Mesendoderm (in vitro differentiated cells): ENCODE measurements around the gene PARVG.

Source experiments
- DNase-seq: peaks from one replicate; pipeline ENCODE4 v3.0.0; 2013
- H2AK5ac ChIP-seq: 2 replicates; pipeline ENCODE4 v1.6.1; 2013; ENCODE audit warnings: low read length, inconsistent platforms
- H2BK120ac ChIP-seq: 2 replicates; pipeline ENCODE4 v1.6.1; 2013; ENCODE audit warnings: low read depth, mild to moderate bottlenecking, low read length, moderate library complexity, mixed read lengths
- H2BK15ac ChIP-seq: replicated peaks from 2 replicates; pipeline ENCODE4 v1.6.1; 2013; ENCODE audit warnings: low read depth, mild to moderate bottlenecking, moderate library complexity
- H2BK5ac ChIP-seq: 2 replicates; pipeline ENCODE4 v1.6.1; 2013; ENCODE audit warnings: low read length, inconsistent platforms
- H3K18ac ChIP-seq: 2 replicates; pipeline ENCODE4 v1.6.1; 2013; ENCODE audit warnings: mild to moderate bottlenecking, low read length, mixed read lengths
- H3K23ac ChIP-seq: one replicate; pipeline ENCODE4 v1.6.1; 2013; ENCODE audit warnings: low read length
- H3K27ac ChIP-seq: 2 replicates; pipeline ENCODE4 v1.5.1; 2013; ENCODE audit warnings: low read depth, mild to moderate bottlenecking, inconsistent platforms, low read length, moderate library complexity
- H3K27me3 ChIP-seq: 2 replicates; pipeline ENCODE4 v1.6.1; 2013; ENCODE audit warnings: low read length, control low read depth, mild to moderate bottlenecking, inconsistent platforms; ENCODE audit not compliant: insufficient read depth, poor library complexity
- H3K36me3 ChIP-seq: 2 replicates; pipeline ENCODE4 v1.6.1; 2013; ENCODE audit warnings: low read length, inconsistent platforms; ENCODE audit not compliant: control insufficient read depth, insufficient read depth
- H3K4ac ChIP-seq: one replicate; pipeline ENCODE4 v1.6.1; 2013; ENCODE audit warnings: low read depth, mild to moderate bottlenecking, low read length, moderate library complexity
- H3K4me1 ChIP-seq: 2 replicates; pipeline ENCODE4 v1.6.1; 2013; ENCODE audit warnings: low read depth, low read length, inconsistent platforms; ENCODE audit not compliant: control insufficient read depth
- H3K4me2 ChIP-seq: 2 replicates; pipeline ENCODE4 v1.6.1; 2013; ENCODE audit warnings: low read length
- H3K4me3 ChIP-seq: 2 replicates; pipeline ENCODE4 v1.5.1; 2013; ENCODE audit warnings: mild to moderate bottlenecking, low read length
- H3K56ac ChIP-seq: one replicate; pipeline ENCODE4 v1.6.1; 2013; ENCODE audit warnings: low read length
- H3K79me1 ChIP-seq: 2 replicates; pipeline ENCODE4 v1.6.1; 2013; ENCODE audit warnings: low read length, inconsistent platforms
- H3K79me2 ChIP-seq: 2 replicates; pipeline ENCODE4 v1.6.1; 2013; ENCODE audit warnings: mild to moderate bottlenecking, low read length; ENCODE audit not compliant: control insufficient read depth, insufficient read depth
- H3K9ac ChIP-seq: 2 replicates; pipeline ENCODE4 v1.6.1; 2013; ENCODE audit warnings: low read length, inconsistent platforms
- H4K5ac ChIP-seq: one replicate; pipeline ENCODE4 v1.6.1; 2013; ENCODE audit warnings: low read length
- H4K8ac ChIP-seq: one replicate; pipeline ENCODE4 v1.6.1; 2013; ENCODE audit warnings: low read depth, mild to moderate bottlenecking, control low read depth, low read length, moderate library complexity
- WGBS: extraction: QIAGEN DNeasy Blood & Tissue Kit; methylation state at CpG from one replicate; pipeline ENCODE4 v1.1.7; 2013; ENCODE audit warnings: low lambda C conversion rate, missing lambda C conversion rate; ENCODE audit not compliant: insufficient coverage; ENCODE audit errors: extremely low coverage; 5-methylcytosine and 5-hydroxymethylcytosine counted together

PARVG gene

GRCh38 chr22:44215287-44215686, 34.6 kb downstream of the PARVG start:
- no peak overlapping the region for H2AK5ac ChIP-seq
- H3K79me1 ChIP-seq = no peaks in the 10 kb centered on the region
- no peaks in the 10 kb centered on the region for H3K36me3 ChIP-seq
- no peak overlapping the region for H2BK120ac ChIP-seq
- H3K4me1 ChIP-seq = no peaks in the 10 kb centered on the region
- H2BK15ac ChIP-seq = no peak overlapping the region
- H3K9ac ChIP-seq = no peak overlapping the region
- no peak overlapping the region for H2BK5ac ChIP-seq
- H4K5ac ChIP-seq = no peak overlapping the region
- H3K4ac ChIP-seq = no peak overlapping the region
- H3K18ac ChIP-seq = no peak overlapping the region
- DNase-seq = no peak
- H3K4me3 ChIP-seq = no peak overlapping the region
- no peaks in the 10 kb centered on the region for H3K79me2 ChIP-seq
- no peak overlapping the region for H4K8ac ChIP-seq
- WGBS = no CpG with 5 or more reads among the region's 4 CpGs
- H3K27ac ChIP-seq = no peak overlapping the region
- no peaks in the 10 kb centered on the region for H3K27me3 ChIP-seq
- H3K4me2 ChIP-seq = no peak overlapping the region
- H3K23ac ChIP-seq = no peak overlapping the region
- no peak overlapping the region for H3K56ac ChIP-seq

GRCh38 chr22:44217346-44217745, 36.6 kb downstream of the PARVG start:
- Histone ChIP-seq H3K79me1 (no peaks in the 10 kb centered on the region), H3K4me2 (no peak overlapping the region), H3K79me2 (no peaks in the 10 kb centered on the region), H3K27me3 (no peaks in the 10 kb centered on the region), H3K4ac (no peak overlapping the region), H2BK5ac (no peak overlapping the region), H3K9ac (no peak overlapping the region), H3K23ac (no peak overlapping the region), H4K8ac (no peak overlapping the region), H3K27ac (no peak overlapping the region), H3K36me3 (no peaks in the 10 kb centered on the region), H3K4me3 (no peak overlapping the region), H3K56ac (no peak overlapping the region), H3K18ac (no peak overlapping the region), H2BK15ac (no peak overlapping the region), H2AK5ac (no peak overlapping the region), H2BK120ac (no peak overlapping the region), H3K4me1 (no peaks in the 10 kb centered on the region), H4K5ac (no peak overlapping the region)
- no peak for DNase-seq
- no CpG with 5 or more reads among the region's 7 CpGs for WGBS

GRCh38 chr22:44218071-44218470, 37.3 kb downstream of the PARVG start:
- Histone ChIP-seq H3K56ac (no peak overlapping the region), H4K8ac (no peak overlapping the region), H2BK5ac (no peak overlapping the region), H3K4ac (no peak overlapping the region), H3K18ac (no peak overlapping the region), H3K4me1 (no peaks in the 10 kb centered on the region), H3K36me3 (no peaks in the 10 kb centered on the region), H3K79me1 (no peaks in the 10 kb centered on the region), H3K23ac (no peak overlapping the region), H3K79me2 (no peaks in the 10 kb centered on the region), H2BK120ac (no peak overlapping the region), H2BK15ac (no peak overlapping the region), H4K5ac (no peak overlapping the region), H3K9ac (no peak overlapping the region), H3K4me2 (no peak overlapping the region), H3K4me3 (no peak overlapping the region), H3K27ac (no peak overlapping the region), H2AK5ac (no peak overlapping the region), H3K27me3 (no peaks in the 10 kb centered on the region)
- WGBS = no CpG with 5 or more reads among the region's 6 CpGs
- DNase-seq = no peak

GRCh38 chr22:44219101-44219870, 38.6 kb downstream of the PARVG start:
- Histone ChIP-seq H3K4me1 (no peaks in the 10 kb centered on the region), H2BK15ac (no peak overlapping the region), H3K56ac (no peak overlapping the region), H3K9ac (no peak overlapping the region), H3K27me3 (no peaks in the 10 kb centered on the region), H2AK5ac (no peak overlapping the region), H4K8ac (no peak overlapping the region), H3K27ac (no peak overlapping the region), H3K4me3 (no peak overlapping the region), H3K4ac (no peak overlapping the region), H3K18ac (no peak overlapping the region), H3K79me1 (no peaks in the 10 kb centered on the region), H2BK120ac (no peak overlapping the region), H3K79me2 (no peaks in the 10 kb centered on the region), H2BK5ac (no peak overlapping the region), H3K36me3 (no peaks in the 10 kb centered on the region), H4K5ac (no peak overlapping the region), H3K4me2 (no peak overlapping the region), H3K23ac (no peak overlapping the region)
- no peak for DNase-seq
- WGBS = no CpG with 5 or more reads among the region's 21 CpGs

GRCh38 chr22:44220727-44221680, 40.3 kb downstream of the PARVG start:
- no peaks in the 10 kb centered on the region for H3K79me1 ChIP-seq
- H2BK120ac ChIP-seq = no peak overlapping the region
- H4K5ac ChIP-seq = no peak overlapping the region
- peak; percentile 14 for DNase-seq
- H3K79me2 ChIP-seq = no peaks in the 10 kb centered on the region
- no peak overlapping the region for H3K4ac ChIP-seq
- H3K9ac ChIP-seq = no peak overlapping the region
- no peak overlapping the region for H3K27ac ChIP-seq
- H2AK5ac ChIP-seq = no peak overlapping the region
- H3K4me2 ChIP-seq = no peak overlapping the region
- H2BK5ac ChIP-seq = no peak overlapping the region
- H3K18ac ChIP-seq = no peak overlapping the region
- H3K56ac ChIP-seq = no peak overlapping the region
- no peaks in the 10 kb centered on the region for H3K4me1 ChIP-seq
- no peak overlapping the region for H2BK15ac ChIP-seq
- H3K27me3 ChIP-seq = no peaks in the 10 kb centered on the region
- WGBS = no CpG with 5 or more reads among the region's 23 CpGs
- H3K4me3 ChIP-seq = no peak overlapping the region
- H3K36me3 ChIP-seq = no peaks in the 10 kb centered on the region
- no peak overlapping the region for H3K23ac ChIP-seq
- no peak overlapping the region for H4K8ac ChIP-seq
